Ascending aorta (tissue), 2 donors: ENCODE results near the gene MEGF10. TPM values are rescaled to one million over a fixed set of nuclear protein-coding genes. Genes with fewer than 3 reads are reported as not detected.
"Not testable (repeated sequence)": the region's sequence is repeated elsewhere in the genome, so short reads cannot be mapped to it uniquely, and the experiment has no call there.

Experiments used
- DNase-seq, 2 donors: peaks; one replicate each; pipeline ENCODE4 v3.0.0-alpha.2; 2019; ENCODE audit warnings: low spot score in 2 of 2
- H3K27ac ChIP-seq, 2 donors: fragments of 200-600 bp; sonication (generic); one replicate each; pipeline ENCODE4 v1.5.1; 2016 to 2017; ENCODE audit warnings: mild to moderate bottlenecking in 1 of 2
- H3K27me3 ChIP-seq: fragments of 200-600 bp; sonication (generic); one replicate; pipeline ENCODE4 v1.5.1; 2017
- H3K36me3 ChIP-seq, 2 donors: fragments of 200-600 bp; sonication (generic); one replicate each; pipeline ENCODE4 v1.5.1; 2016
- H3K4me1 ChIP-seq, 2 donors: fragments of 200-600 bp; sonication (generic); one replicate each; pipeline ENCODE4 v1.5.1; 2016 to 2017; ENCODE audit warnings: mild to moderate bottlenecking in 1 of 2
- H3K4me3 ChIP-seq, 2 donors: fragments of 200-600 bp; sonication (generic); one replicate each; pipeline ENCODE4 v1.5.1; 2016 to 2017; ENCODE audit warnings: mild to moderate bottlenecking in 1 of 2
- H3K9me3 ChIP-seq, 2 donors: fragments of 200-600 bp; sonication (generic); one replicate each; pipeline ENCODE4 v1.5.1; 2016
- intact Hi-C: fragments of 100-400 bp; cut with DNase I; formaldehyde crosslinking; loops from one replicate; pipeline ENCODE4 v1.15.1; 2023
- total RNA-seq: library from RNA; depleted of rRNA; stranded (reverse); fragments of >200 nt; gene quantifications from one replicate; pipeline ENCODE4 v1.1.0, GENCODE V29; 2016
- TF ChIP-seq, protein P1 (sequence below), 3 experiments: fragments of 200-600 bp in 2 of 3; fragments of 450-650 bp in 1 of 3; sonication (generic) in 2 of 3; IDR thresholded peaks; one replicate each; pipeline ENCODE4 v1.5.1; 2016 to 2019; ENCODE audit warnings: antibody characterized with exemption in 3 of 3, mild to moderate bottlenecking in 1 of 3, moderate library complexity in 1 of 3

The MEGF10 gene
- total RNA-seq, 1 donor from 2014 or later = 0.11 TPM

DNA sequence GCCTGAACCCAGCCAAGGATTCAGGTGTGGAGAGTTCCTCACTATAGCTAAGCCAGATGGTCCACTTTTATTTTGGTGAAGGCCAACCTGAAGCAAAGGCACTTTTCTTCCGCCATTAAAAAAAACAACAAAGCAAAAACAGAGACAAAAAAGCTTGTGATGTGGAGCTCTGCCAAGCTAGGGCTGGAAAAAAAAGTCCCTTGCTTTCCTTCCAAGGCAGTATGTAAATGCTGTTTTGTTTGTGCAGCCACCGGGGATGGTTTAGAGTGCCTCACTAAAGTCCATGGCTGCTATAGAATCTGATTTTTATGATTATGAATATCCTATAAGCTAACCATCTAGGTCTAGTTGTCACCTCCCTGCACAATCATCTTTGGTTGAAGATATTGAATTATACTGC, 14.9 kb downstream of the MEGF10 start:
- no peak overlapping the region for H3K4me3 ChIP-seq
- DNase-seq = no peak
- no peaks in the 10 kb centered on the region for H3K27me3 ChIP-seq
- no peaks in the 10 kb centered on the region for H3K4me1 ChIP-seq
- intact Hi-C loops = no loop called here
- H3K27ac ChIP-seq = no peak overlapping the region
- no peaks in the 10 kb centered on the region for H3K9me3 ChIP-seq
- TF ChIP-seq, protein P1, sequence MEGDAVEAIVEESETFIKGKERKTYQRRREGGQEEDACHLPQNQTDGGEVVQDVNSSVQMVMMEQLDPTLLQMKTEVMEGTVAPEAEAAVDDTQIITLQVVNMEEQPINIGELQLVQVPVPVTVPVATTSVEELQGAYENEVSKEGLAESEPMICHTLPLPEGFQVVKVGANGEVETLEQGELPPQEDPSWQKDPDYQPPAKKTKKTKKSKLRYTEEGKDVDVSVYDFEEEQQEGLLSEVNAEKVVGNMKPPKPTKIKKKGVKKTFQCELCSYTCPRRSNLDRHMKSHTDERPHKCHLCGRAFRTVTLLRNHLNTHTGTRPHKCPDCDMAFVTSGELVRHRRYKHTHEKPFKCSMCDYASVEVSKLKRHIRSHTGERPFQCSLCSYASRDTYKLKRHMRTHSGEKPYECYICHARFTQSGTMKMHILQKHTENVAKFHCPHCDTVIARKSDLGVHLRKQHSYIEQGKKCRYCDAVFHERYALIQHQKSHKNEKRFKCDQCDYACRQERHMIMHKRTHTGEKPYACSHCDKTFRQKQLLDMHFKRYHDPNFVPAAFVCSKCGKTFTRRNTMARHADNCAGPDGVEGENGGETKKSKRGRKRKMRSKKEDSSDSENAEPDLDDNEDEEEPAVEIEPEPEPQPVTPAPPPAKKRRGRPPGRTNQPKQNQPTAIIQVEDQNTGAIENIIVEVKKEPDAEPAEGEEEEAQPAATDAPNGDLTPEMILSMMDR (IDR thresholded peaks at IDR 0.05) = no peak
- H3K36me3 ChIP-seq = no peaks in the 10 kb centered on the region

DNA sequence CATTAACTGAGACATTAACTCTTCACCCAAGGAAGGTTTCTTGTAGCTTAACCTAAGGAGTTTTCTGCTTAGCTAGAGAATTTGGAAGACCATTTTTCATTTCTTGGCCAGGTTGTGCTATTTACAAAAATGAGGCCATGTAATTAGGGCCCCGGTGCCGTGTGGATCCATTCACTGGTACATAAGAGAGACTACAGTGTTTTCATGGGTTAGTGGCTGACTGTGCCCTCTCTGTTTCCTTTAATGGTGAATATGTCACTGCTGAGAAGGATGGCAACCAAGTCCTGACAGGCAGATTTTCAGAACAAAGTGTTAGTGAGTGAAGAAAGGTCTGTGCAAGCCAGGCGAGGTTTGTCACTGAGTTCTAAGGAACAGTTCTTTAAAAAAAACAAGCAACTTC, 15.4 kb downstream of the MEGF10 start:
- no peak for DNase-seq
- H3K27me3 ChIP-seq = no peaks in the 10 kb centered on the region
- H3K4me1 ChIP-seq = no peaks in the 10 kb centered on the region
- no peak overlapping the region for H3K4me3 ChIP-seq
- no peaks in the 10 kb centered on the region for H3K9me3 ChIP-seq
- TF ChIP-seq, protein P1 (IDR thresholded peaks at IDR 0.05) = no peak
- H3K36me3 ChIP-seq = no peaks in the 10 kb centered on the region
- no peak overlapping the region for H3K27ac ChIP-seq
- intact Hi-C loops = no loop called here

DNA sequence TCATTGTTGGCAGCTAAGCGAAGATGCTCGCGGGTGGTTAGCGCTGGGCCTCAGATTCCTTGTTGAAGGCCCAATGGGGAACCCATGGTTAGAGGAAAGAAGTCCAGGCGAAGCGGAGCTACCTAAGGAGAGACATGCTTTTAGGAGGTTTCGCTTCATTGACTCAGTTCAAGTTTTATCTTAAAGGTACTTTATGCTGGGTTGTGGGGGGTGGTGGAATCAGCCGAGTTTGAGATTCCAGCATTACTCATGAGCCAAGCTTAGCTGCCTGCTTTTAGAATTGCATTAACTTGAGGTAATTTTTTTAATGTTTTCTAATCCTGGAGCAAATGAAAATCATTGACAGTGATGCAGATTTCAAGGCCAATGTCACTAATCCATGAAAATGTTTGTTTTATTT, 16.1 kb downstream of the MEGF10 start:
- H3K27me3 ChIP-seq = no peaks in the 10 kb centered on the region
- no peak overlapping the region for H3K4me3 ChIP-seq
- TF ChIP-seq, protein P1 (IDR thresholded peaks at IDR 0.05) = no peak
- H3K4me1 ChIP-seq = no peaks in the 10 kb centered on the region
- no peak overlapping the region for H3K27ac ChIP-seq
- intact Hi-C loops = no loop called here
- H3K36me3 ChIP-seq = no peaks in the 10 kb centered on the region
- H3K9me3 ChIP-seq = no peaks in the 10 kb centered on the region
- no peak for DNase-seq

DNA sequence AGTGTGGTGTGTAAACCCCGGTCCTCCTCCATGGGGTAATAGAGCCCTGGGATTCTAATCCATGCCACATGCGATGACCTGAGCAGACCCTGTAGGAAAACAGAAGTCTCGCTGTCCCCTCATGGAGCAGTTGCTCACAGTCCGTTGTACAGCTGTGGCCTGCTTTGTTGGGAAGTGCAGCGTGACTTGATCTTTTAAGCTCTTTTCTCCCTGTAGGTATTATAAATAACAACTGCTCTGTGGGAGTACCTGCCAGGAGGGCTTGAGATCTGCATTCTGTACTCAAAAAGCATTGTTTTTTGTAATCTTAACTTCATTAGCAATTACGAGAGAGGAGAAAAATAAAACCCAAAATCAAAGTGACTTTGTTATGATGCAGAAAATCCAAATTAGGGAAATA, 17.3 kb downstream of the MEGF10 start:
- Histone ChIP-seq H3K9me3 (no peaks in the 10 kb centered on the region), H3K4me3 (no peak overlapping the region), H3K27ac (no peak overlapping the region), H3K27me3 (no peaks in the 10 kb centered on the region), H3K36me3 (no peaks in the 10 kb centered on the region), H3K4me1 (no peaks in the 10 kb centered on the region)
- TF ChIP-seq, protein P1 (IDR thresholded peaks at IDR 0.05) = no peak
- intact Hi-C loops = no loop called here
- DNase-seq = no peak

DNA sequence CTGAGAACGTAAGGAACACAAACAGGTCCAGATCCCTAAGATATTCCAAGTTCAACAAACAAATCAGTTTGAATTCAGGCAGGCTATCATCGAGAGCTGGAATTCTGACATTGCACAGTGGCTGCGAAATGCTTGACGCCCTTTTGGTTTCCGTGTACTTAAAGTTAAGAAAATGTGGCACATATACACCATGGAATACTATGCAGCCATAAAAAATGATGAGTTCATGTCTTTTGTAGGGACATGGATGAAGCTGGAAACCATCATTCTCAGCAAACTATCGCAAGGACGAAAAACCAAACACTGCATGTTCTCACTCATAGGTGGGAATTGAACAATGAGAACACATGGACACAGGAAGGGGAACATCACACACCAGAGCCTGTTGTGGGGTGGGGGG, 17.7 kb downstream of the MEGF10 start:
- H3K4me3 ChIP-seq, H3K4me1 ChIP-seq, H3K36me3 ChIP-seq, H3K27ac ChIP-seq, DNase-seq, H3K27me3 ChIP-seq, intact Hi-C loops, H3K9me3 ChIP-seq: not testable (repeated sequence)

DNA sequence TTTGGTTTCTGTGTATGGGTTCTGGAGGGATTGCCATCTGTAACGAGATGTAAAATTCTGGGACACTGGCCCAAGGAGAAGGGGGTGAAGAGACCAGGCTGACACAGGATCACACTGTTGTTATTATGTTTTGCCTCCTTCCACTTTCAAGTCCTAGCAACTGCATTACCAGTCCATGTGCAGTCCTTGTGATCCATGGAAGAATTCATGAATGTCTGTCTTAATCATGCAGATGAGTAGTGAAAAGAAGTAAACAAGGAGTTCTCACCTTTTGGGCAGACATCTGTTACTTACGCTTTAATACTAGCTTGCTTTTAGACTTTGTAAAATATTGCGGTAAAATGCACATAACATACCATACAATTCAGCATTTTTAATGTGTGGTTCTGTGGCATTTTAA, 18.3 kb downstream of the MEGF10 start:
- Histone ChIP-seq H3K4me3 (no peak overlapping the region), H3K27me3 (no peaks in the 10 kb centered on the region), H3K9me3 (no peaks in the 10 kb centered on the region), H3K27ac (no peak overlapping the region), H3K4me1 (no peaks in the 10 kb centered on the region), H3K36me3 (no peaks in the 10 kb centered on the region)
- intact Hi-C loops = no loop called here
- TF ChIP-seq, protein P1 (IDR thresholded peaks at IDR 0.05) = no peak
- DNase-seq = no peak
